Activated CD8-positive, alpha-beta memory T cell treated with anti-CD3 and anti-CD28 coated beads, Interleukin-2, amount 10 ng/mL, durations not matched to agents 7 days and 5 days (primary cell): ENCODE data around the gene DRD4. TPM values are rescaled to one million over a fixed set of nuclear protein-coding genes. Genes with fewer than 3 reads are reported as not detected.

ENCODE experiments used
- ATAC-seq: fragments of 150-1000 bp; cut with Tn5 transposase; one replicate; pipeline ENCODE4 v1.10.0; 2021; ENCODE audit warnings: moderate library complexity
- CTCF ChIA-PET: fragments of 350-600 bp; sonication (Branson Sonifier 250); formaldehyde crosslinking; loops from one replicate; lab custom pipeline; 2021; ENCODE audit warnings: antibody characterized with exemption; lab: Charles Lee
- DNase-seq: peaks from one replicate; pipeline ENCODE4 v3.0.0-alpha.2; 2020
- H3K27ac Mint-ChIP-seq: one replicate; pipeline ENCODE4 v1.8.0; 2021; ENCODE audit warnings: mild to moderate bottlenecking, mixed read lengths
- H3K27me3 Mint-ChIP-seq: one replicate; pipeline ENCODE4 v1.8.0; 2021; ENCODE audit warnings: mixed read lengths
- H3K36me3 Mint-ChIP-seq: one replicate; pipeline ENCODE4 v1.8.0; 2021; ENCODE audit warnings: mild to moderate bottlenecking, mixed read lengths
- H3K4me1 Mint-ChIP-seq: one replicate; pipeline ENCODE4 v1.8.0; 2021; ENCODE audit warnings: mixed read lengths
- H3K4me3 Mint-ChIP-seq: one replicate; pipeline ENCODE4 v1.8.0; 2021; ENCODE audit warnings: mild to moderate bottlenecking, moderate library complexity, mixed read lengths
- H3K9me3 Mint-ChIP-seq: one replicate; pipeline ENCODE4 v1.8.0; 2022; ENCODE audit warnings: low read depth, mixed read lengths
- total RNA-seq, 2 experiments: library from RNA; stranded (reverse); gene quantifications; one replicate each; pipeline ENCODE4 v1.2.3, GENCODE V29; 2021

The DRD4 gene
- total RNA-seq, 2 experiments from 2014 or later, result 0.16 to 0.41 TPM

DNA sequence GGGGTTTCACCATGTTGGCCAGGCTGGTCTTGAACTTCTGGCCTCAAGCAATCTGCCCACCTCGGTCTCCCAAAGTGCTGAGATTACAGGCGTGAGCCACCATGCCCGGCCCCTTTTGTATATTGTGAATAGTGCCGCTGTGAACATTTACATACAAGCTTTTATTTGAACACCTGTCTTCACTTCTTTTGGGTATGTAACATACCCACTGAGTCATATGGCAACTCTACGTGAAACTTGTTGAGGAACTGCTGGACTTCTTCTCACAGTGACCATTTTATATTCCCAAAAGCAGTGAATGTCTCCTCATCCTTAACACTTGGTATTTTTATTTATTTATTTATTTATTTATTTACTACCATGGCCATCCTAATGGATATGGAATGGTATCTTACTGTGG, 6.2 kb upstream of the DRD4 start:
- no peak overlapping the region for H3K4me3 Mint-ChIP-seq
- CTCF ChIA-PET, result no interaction called here
- DNase-seq (no peak), ATAC-seq (no peak)
- no peak overlapping the region for H3K27ac Mint-ChIP-seq
- no peaks in the 10 kb centered on the region for H3K9me3 Mint-ChIP-seq
- H3K4me1 Mint-ChIP-seq, result peaks cover 20% of the 10 kb centered on the region
- peaks cover 4% of the 10 kb centered on the region for H3K36me3 Mint-ChIP-seq
- H3K27me3 Mint-ChIP-seq, result peaks cover 32% of the 10 kb centered on the region

DNA sequence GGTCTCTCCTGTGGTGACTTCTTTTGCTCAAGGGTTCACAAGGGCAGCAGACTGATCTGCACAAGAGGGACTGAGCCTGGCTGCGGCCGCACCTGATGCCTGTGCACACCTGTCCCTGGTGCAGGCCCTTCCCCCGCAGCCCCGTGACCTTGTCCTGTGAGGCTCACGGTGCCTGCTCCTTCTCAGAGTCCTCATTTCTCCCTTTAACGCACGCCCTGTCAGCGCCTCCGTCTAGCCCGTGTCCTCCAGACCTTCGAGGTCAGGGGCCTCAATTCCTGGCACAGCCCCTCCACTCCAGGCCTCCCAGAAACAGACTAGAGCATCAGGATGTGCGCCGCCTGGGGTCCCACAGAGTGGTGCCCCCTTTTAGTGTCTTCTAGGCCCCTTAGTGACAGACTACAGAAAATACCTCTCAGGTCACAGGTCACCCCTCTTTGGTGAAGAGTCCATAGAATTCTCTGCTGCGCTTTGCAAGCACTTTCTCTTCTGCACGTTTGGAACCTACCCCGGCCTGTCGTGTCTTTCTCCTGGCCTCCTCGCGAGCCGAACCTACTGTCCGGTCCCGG, 1.0 kb upstream of the DRD4 start:
- ATAC-seq (no peak), DNase-seq (no peak)
- CTCF ChIA-PET, result no interaction called here
- H3K9me3 Mint-ChIP-seq, result no peaks in the 10 kb centered on the region
- H3K4me1 Mint-ChIP-seq, result peaks cover 9% of the 10 kb centered on the region
- H3K4me3 Mint-ChIP-seq, result no peak overlapping the region
- no peak overlapping the region for H3K27ac Mint-ChIP-seq
- H3K36me3 Mint-ChIP-seq, result no peaks in the 10 kb centered on the region
- H3K27me3 Mint-ChIP-seq, result peaks cover 38% of the 10 kb centered on the region

DNA sequence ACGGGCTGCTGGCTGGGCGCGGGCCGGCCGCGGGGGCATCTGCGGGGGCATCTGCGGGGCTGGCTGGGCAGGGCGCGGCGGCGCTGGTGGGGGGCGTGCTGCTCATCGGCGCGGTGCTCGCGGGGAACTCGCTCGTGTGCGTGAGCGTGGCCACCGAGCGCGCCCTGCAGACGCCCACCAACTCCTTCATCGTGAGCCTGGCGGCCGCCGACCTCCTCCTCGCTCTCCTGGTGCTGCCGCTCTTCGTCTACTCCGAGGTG, 194 bp downstream of the DRD4 start:
- DNase-seq (no peak), ATAC-seq (peak; percentile 14)
- Mint-ChIP-seq H3K27me3 (peaks cover 38% of the 10 kb centered on the region), H3K9me3 (no peaks in the 10 kb centered on the region), H3K4me1 (peaks cover 9% of the 10 kb centered on the region), H3K4me3 (no peak overlapping the region), H3K36me3 (no peaks in the 10 kb centered on the region), H3K27ac (no peak overlapping the region)
- CTCF ChIA-PET, result no interaction called here

DNA sequence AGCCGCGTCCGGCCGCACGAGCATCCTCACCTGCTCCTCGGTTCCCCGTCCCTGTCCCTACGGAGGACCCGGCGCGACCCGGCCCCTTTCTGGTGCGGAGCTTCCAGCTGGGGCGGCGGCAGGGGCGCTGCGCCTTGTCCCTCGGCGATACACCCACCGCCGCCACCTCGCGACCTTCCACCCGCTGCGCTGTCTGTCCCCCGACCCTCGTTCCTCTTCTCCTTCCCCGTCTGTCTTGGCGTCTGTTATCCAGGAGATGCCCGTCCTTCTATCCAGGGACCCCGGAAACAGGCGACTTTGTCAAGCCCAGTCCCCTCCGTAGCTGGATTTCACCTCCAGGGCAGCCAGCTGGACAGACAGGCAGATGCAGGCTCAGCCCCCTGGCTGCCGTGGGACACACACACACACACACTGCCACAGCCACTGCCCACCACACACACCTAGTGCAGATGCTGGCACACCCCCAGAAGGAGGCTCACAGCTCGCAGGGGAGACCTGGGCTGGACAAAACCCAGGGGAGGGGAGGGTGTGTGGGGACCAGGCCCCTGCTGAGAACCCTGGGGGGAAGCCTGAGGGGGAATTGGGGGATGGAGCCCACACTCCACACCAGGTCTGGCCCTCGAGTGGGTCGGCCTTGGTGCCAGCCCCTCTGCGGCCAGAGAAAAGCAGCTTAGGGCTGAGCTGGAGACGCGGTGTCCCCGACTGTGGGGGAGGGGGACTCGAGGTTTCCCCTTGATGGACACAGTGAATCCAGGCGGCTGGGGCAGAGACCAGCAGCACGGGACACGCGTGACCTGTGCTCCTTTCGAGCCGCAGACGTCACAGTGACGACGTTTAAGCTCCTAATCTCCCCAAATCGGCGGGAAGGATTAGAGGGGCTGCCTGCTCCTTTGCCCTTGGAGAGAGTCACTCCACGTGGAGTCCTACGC, 788 bp downstream of the DRD4 start:
- Mint-ChIP-seq H3K9me3 (no peaks in the 10 kb centered on the region), H3K27me3 (peaks cover 38% of the 10 kb centered on the region), H3K27ac (no peak overlapping the region), H3K36me3 (no peaks in the 10 kb centered on the region), H3K4me3 (no peak overlapping the region), H3K4me1 (peaks cover 9% of the 10 kb centered on the region)
- ATAC-seq (no peak), DNase-seq (no peak)
- CTCF ChIA-PET, result interaction anchor here (1.5 kb wide), 1 partner anchor 83 kb away, joined by 3 read pairs; no protein-coding TSS in a partner anchor

DNA sequence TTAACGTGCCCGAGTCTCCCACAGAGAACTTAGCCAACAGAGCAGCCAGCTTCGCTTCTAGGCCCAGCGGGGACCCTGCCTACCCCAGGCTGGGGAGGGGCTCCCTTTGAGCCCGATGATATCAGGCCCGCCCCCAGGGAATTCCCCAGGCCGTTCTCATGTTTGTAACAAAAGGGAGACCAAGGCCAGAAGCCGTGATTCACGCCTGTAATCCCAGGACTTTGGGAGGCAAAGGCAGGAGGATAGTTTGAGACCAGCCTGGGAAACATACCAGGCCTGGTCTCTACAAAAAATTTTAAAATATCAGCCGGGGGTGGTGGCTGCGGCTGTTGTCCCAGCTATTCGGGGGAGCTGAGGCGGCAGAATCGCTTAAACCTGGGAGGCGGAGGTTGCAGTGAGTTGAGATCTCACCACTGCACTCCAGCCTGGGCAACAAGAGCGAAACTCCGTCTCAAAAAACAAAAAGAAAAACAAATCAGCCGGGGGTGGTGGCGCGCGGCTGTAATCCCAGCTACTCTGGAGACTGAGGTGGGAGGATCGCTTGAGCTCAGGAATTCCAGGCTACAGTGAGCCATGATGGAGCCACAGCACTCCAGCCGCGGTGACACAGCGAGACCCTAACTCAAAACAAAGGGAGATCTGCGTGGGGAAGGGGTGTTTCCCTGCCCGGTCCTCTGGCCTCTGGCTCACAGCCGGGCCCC, 1.7 kb downstream of the DRD4 start:
- no peak overlapping the region for H3K27ac Mint-ChIP-seq
- peaks cover 38% of the 10 kb centered on the region for H3K27me3 Mint-ChIP-seq
- DNase-seq (no peak), ATAC-seq (no peak)
- H3K36me3 Mint-ChIP-seq, result no peaks in the 10 kb centered on the region
- CTCF ChIA-PET, result interaction anchor here (1.5 kb wide), 1 partner anchor 84 kb away, joined by 3 read pairs; no protein-coding TSS in a partner anchor
- no peak overlapping the region for H3K4me3 Mint-ChIP-seq
- H3K9me3 Mint-ChIP-seq, result no peaks in the 10 kb centered on the region
- H3K4me1 Mint-ChIP-seq, result peaks cover 9% of the 10 kb centered on the region

DNA sequence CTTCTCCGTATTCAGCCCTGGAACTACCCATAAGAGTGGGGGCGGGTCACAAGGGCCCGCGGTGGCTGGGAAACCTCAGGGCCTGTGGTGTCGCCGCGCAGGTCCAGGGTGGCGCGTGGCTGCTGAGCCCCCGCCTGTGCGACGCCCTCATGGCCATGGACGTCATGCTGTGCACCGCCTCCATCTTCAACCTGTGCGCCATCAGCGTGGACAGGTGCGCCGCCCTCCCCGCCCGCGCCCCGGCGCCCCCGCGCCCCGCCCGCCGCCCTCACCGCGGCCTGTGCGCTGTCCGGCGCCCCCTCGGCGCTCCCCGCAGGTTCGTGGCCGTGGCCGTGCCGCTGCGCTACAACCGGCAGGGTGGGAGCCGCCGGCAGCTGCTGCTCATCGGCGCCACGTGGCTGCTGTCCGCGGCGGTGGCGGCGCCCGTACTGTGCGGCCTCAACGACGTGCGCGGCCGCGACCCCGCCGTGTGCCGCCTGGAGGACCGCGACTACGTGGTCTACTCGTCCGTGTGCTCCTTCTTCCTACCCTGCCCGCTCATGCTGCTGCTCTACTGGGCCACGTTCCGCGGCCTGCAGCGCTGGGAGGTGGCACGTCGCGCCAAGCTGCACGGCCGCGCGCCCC, 2.4 kb downstream of the DRD4 start:
- DNase-seq (no peak), ATAC-seq (no peak)
- H3K27me3 Mint-ChIP-seq, result peaks cover 38% of the 10 kb centered on the region
- no peak overlapping the region for H3K4me3 Mint-ChIP-seq
- CTCF ChIA-PET, result no interaction called here
- H3K36me3 Mint-ChIP-seq, result no peaks in the 10 kb centered on the region
- H3K9me3 Mint-ChIP-seq, result no peaks in the 10 kb centered on the region
- no peak overlapping the region for H3K27ac Mint-ChIP-seq
- peaks cover 9% of the 10 kb centered on the region for H3K4me1 Mint-ChIP-seq

DNA sequence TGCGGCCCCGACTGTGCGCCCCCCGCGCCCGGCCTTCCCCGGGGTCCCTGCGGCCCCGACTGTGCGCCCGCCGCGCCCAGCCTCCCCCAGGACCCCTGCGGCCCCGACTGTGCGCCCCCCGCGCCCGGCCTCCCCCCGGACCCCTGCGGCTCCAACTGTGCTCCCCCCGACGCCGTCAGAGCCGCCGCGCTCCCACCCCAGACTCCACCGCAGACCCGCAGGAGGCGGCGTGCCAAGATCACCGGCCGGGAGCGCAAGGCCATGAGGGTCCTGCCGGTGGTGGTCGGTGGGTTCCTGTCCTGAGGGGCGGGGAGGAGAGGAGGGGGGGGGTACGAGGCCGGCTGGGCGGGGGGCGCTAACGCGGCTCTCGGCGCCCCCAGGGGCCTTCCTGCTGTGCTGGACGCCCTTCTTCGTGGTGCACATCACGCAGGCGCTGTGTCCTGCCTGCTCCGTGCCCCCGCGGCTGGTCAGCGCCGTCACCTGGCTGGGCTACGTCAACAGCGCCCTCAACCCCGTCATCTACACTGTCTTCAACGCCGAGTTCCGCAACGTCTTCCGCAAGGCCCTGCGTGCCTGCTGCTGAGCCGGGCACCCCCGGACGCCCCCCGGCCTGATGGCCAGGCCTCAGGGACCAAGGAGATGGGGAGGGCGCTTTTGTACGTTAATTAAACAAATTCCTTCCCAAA, 3.1 kb downstream of the DRD4 start:
- no peak for DNase-seq
- Mint-ChIP-seq H3K4me3 (no peak overlapping the region), H3K4me1 (peaks cover 9% of the 10 kb centered on the region), H3K27ac (no peak overlapping the region), H3K9me3 (no peaks in the 10 kb centered on the region), H3K36me3 (no peaks in the 10 kb centered on the region), H3K27me3 (peaks cover 32% of the 10 kb centered on the region)
- CTCF ChIA-PET, result interaction anchor here (0.8 kb wide), 1 partner anchor 82 kb away, joined by 3 read pairs; no protein-coding TSS in a partner anchor
- ATAC-seq, result no peak

DNA sequence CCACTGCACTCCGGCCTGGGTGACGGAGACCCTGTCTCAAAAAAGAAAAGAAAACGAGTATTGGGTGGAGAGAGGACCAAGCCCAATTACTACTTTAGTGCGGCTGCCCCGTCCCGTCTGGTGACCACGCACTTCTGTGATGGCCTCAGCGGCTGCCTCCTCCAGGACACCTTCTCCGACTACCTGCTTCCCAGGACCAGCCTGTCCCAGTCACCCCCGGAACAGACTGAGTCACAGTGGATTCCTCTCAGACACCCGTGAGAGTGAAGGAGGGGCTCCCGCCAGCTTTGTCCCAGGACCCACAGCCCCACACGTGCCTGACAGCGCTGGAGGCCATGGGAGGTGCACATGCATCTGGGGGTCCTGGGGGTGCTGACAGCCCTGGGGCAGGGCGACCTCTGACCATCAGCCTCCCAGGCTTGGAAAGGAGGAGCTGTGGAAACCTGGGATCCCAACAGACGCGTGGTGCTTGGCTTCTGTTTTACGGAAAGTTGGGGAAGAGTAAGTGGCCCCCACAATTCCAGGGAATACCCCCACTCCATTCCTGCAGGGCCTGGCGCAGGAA, 4.8 kb downstream of the DRD4 start:
- H3K27me3 Mint-ChIP-seq, result peaks cover 23% of the 10 kb centered on the region
- no peak for DNase-seq

DNA sequence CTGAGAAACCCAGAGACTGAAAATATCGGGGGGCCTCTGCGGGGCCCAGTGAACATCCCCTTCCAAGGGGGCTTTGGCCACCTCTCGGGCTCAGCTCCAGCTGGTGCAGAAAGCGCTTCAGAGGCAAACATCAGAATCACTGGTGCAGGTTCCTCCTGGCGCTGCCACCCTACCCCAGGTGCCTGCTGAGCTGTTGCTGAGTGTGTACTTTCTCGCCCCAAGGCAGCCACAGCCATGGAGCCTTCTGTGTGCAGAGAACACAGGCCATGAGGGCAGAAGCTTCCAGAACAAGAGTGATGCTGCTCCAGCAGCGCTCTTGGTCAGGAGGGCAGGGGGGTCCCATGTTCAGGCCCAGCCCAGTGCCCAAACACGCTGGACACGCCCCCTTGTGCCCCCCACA, 6.3 kb downstream of the DRD4 start:
- ATAC-seq (no peak), DNase-seq (no peak)
- H3K4me1 Mint-ChIP-seq, result peaks cover 2% of the 10 kb centered on the region
- no peak overlapping the region for H3K4me3 Mint-ChIP-seq
- H3K9me3 Mint-ChIP-seq, result no peaks in the 10 kb centered on the region
- CTCF ChIA-PET, result no interaction called here
- no peak overlapping the region for H3K27ac Mint-ChIP-seq
- peaks cover 12% of the 10 kb centered on the region for H3K27me3 Mint-ChIP-seq
- H3K36me3 Mint-ChIP-seq, result peaks cover 2% of the 10 kb centered on the region

More for the DNA sequence above, 4.8 kb downstream of the DRD4 start:
- no peak overlapping the region for H3K4me3 Mint-ChIP-seq
- CTCF ChIA-PET, result interaction anchor here (1.0 kb wide), 1 partner anchor 24 kb away, joined by 3 read pairs; no protein-coding TSS in a partner anchor
- ATAC-seq, result no peak
- H3K4me1 Mint-ChIP-seq, result peaks cover 7% of the 10 kb centered on the region
- no peaks in the 10 kb centered on the region for H3K36me3 Mint-ChIP-seq
- no peaks in the 10 kb centered on the region for H3K9me3 Mint-ChIP-seq
- no peak overlapping the region for H3K27ac Mint-ChIP-seq

DNA sequence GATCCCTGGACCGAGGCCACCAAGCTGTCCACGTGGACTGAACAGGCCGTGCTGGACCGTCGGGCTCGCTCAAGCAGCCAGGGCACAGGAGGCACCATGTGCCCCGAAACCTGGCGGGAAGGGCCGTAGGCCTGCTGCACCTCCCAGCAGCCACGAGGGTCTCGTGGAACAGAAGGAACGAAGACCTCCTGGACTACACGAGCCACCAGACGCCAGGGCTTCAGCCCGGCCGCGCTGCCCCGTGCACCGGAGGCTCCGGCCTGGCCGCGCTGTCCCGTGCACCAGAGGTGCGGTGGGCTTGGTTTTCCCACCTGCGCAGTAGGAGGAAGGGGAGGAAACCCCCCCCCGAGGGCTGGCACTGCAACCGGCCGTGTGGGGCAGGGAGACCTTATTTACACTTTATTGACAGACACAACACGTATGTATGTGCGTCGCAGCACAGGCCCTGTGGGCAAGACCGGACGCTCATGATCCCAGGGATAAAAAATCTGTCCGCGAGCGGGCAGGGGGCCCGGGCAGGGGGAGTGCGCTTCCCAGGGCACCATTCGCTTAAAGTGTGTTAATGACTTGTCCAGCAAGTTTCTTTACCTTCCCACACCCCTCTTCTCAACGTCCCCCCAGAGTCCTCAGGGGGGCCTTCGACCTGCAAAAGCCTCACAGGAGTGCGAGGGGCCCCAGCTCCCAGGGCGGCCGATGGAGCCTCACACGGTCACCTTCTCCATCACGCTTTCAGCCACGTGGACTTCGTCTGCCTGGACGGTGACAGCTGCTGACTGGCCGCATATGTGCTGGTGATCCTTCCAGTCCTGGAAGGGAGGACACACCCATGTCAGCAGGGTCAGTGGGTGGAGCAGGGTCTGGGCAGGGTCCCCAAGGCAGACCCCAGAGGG, 7.0 kb downstream of the DRD4 start:
- H3K27me3 Mint-ChIP-seq, result peaks cover 5% of the 10 kb centered on the region
- H3K4me3 Mint-ChIP-seq, result no peak overlapping the region
- DNase-seq (no peak), ATAC-seq (no peak)
- H3K27ac Mint-ChIP-seq, result no peak overlapping the region
- H3K9me3 Mint-ChIP-seq, result no peaks in the 10 kb centered on the region
- CTCF ChIA-PET, result no interaction called here
- H3K4me1 Mint-ChIP-seq, result peaks cover 2% of the 10 kb centered on the region
- H3K36me3 Mint-ChIP-seq, result peaks cover 2% of the 10 kb centered on the region

DNA sequence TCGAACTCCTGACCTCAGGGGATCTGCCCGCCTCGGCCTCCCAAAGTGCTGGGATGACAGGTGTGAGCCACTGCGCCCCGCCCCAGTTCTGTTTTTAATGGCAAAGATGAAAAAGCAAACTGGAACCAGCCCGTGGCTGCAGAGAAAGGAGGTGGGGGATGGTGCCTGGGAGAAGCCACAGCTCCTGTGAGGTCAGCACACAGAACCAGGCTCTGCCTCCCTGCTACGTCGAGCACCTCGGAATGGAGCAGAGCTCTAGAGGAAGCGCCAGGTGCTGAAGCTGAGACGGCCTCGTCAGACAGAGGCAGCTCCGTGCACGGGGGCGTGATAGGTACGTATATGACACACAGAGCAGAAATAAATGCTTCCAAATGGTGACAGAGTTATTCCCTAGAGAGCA, 8.5 kb downstream of the DRD4 start:
- no peak overlapping the region for H3K4me3 Mint-ChIP-seq
- H3K27me3 Mint-ChIP-seq, result peaks cover under 1% of the 10 kb centered on the region
- CTCF ChIA-PET, result no interaction called here
- ATAC-seq, result no peak
- H3K27ac Mint-ChIP-seq, result no peak overlapping the region
- no peak for DNase-seq
- H3K4me1 Mint-ChIP-seq, result no peaks in the 10 kb centered on the region
- H3K36me3 Mint-ChIP-seq, result peaks cover 2% of the 10 kb centered on the region
- H3K9me3 Mint-ChIP-seq, result no peaks in the 10 kb centered on the region

DNA sequence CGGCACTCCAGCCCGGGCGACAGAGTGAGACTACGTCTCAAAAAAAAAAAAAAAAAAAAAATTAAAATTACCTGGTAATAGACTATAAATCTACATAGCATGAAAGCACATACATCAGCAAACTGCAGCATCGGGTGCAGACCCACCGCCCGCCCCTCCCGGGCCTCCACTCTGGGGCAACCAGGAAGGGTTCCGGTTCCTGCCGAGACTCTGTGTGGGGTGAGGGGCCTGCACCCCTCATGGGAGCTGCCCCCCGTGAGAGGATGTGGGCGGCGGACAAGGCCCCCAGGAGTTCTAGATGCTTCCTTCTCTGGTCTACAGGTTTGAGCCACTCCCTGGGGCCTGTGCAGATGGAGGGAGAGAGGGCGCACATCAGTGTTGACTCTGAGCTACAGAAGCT, 9.1 kb downstream of the DRD4 start:
- Mint-ChIP-seq H3K4me3 (no peak overlapping the region), H3K36me3 (peaks cover 2% of the 10 kb centered on the region), H3K27ac (no peak overlapping the region), H3K4me1 (no peaks in the 10 kb centered on the region), H3K27me3 (no peaks in the 10 kb centered on the region), H3K9me3 (no peaks in the 10 kb centered on the region)
- CTCF ChIA-PET, result interaction anchor here (0.9 to 1.0 kb wide), 2 partner anchors 77 to 92 kb away, joined by 3 read pairs; no protein-coding TSS in a partner anchor
- DNase-seq, result no peak
- no peak for ATAC-seq
